Uterus (tissue), 2 donors: ENCODE data around the gene CD302.

ENCODE experiments used
- CTCF ChIP-seq, 4 experiments: fragments of 200-600 bp in 2 of 4; fragments of 450-650 bp in 2 of 4; sonication (generic) in 2 of 4; IDR thresholded peaks; one replicate each; pipeline ENCODE4 v1.5.1; 2016 to 2019; ENCODE audit warnings: antibody characterized with exemption in 4 of 4, mild to moderate bottlenecking in 2 of 4, moderate library complexity in 1 of 4
- POLR2A ChIP-seq, 2 donors: fragments of 450-650 bp; IDR thresholded peaks; one replicate each; pipeline ENCODE4 v1.6.1; 2016; ENCODE audit warnings: antibody characterized with exemption in 2 of 2, mild to moderate bottlenecking in 1 of 2, moderate library complexity in 1 of 2

- no peak for TF ChIP-seq POLR2A (IDR thresholded peaks at IDR 0.05)
- no peak for TF ChIP-seq CTCF (IDR thresholded peaks at IDR 0.05)
Measured at GRCh38 chr2:159793326-159793725, 4.7 kb downstream of the CD302 start.
